OCI-M1 (cell line): ENCODE measurements around the gene FRMPD2.
"Not testable (repeated sequence)": the region's sequence is repeated elsewhere in the genome, so short reads cannot be mapped to it uniquely, and the experiment has no call there.

ENCODE experiments used
- DNase-seq: peaks from one replicate; lab custom pipeline; 2025; lab: John Stamatoyannopoulos, UW

The FRMPD2 gene

DNA sequence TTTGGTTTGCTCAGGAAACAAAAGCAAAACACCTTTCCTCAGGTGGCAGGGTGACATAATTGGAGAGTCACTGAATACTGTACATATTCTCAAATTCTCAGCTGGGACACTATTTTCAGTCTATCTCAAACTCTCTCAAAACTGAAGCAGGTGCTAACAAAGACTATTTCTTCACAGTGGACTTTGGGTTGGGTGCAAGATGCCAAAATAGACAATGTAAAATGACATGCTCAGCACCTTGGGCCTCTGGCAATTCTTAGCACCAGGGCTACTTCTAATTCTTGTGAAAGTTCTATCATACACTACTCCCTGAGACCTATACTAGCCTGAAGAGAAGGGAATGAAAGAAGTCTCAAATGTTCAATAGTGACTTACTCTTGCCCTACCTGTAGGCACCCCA lies 151.9 kb downstream of the FRMPD2 start:
- DNase-seq: not testable (repeated sequence)

DNA sequence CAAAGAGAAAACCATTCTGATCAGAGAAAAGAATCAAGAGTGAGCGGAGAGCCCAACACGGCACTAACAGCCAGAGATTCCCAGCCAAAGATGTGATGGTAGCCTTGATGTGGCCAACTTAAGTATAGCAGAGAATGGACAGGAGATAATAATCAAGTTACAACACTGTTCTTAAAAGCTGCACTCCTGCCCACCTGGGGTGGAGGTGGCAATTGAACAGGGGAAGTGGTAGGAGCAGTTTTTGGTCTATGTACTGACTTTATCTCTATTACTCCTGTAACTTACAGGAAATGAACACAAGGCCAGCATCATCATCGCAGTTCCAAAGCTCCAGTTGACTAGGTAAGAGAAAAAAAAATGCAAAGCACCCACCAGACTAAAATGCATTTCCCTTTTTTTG lies 164.2 kb downstream of the FRMPD2 start:
- not testable (repeated sequence) for DNase-seq
